ENCODE measurements around the gene MMP20. TPM values are rescaled to one million over a fixed set of nuclear protein-coding genes. Genes with fewer than 3 reads are reported as not detected.

The MMP20 gene
- total and polyA plus RNA-seq, 2 donors (not counting 1 experiment from before 2014, with no cell fraction given): not detected

DNA sequence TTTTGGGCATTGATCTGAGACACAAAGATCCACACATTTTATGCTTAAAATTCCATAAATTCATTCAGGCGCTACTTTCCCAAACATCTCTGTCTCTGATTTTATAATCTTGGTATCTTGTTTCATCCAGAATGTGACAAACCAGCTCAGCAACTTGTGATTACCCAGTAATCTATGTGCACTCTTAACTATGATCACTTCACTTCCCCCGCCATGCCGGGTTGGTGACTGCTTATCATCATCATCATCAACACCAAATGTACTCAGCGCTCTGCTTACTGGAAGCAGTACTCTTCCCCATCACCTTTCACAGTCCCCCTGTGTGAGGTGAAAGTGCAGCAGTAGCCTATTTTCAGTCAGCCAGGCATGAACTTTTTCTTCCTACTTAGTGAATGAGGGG lies 79.4 kb downstream of the MMP20 start:
- H3K27me3 ChIP-seq (replicated peaks in 1 of 4; ENCODE audit: control extremely low read depth in 1 of 4, control insufficient read depth in 3 of 4, insufficient read depth in 4 of 4, low read length in 3 of 4): no peaks in the 10 kb centered on the region
- H3K9ac ChIP-seq (ENCODE audit: low read length): peak overlapping the region; percentile 47
- no peak for ATAC-seq (ENCODE audit: low read depth)
- peak overlapping the region; percentile 93 for H3K27ac Mint-ChIP-seq
- peaks cover 39 to 46% of the 10 kb centered on the region in 2 donors for H3K4me1 ChIP-seq (ENCODE audit: control insufficient read depth in 2 of 2, insufficient read depth in 2 of 2, low read length in 2 of 2)
- H3K79me2 ChIP-seq (ENCODE audit: control insufficient read depth, insufficient read depth, low read length): no peaks in the 10 kb centered on the region
- DNase-seq: no peak
- H2AFZ ChIP-seq (ENCODE audit: insufficient read depth, low read depth, low read length, poor library complexity, severe bottlenecking): peak overlapping the region; percentile 35
- H4K20me1 ChIP-seq (ENCODE audit: control insufficient read depth, insufficient read depth, low read length, poor library complexity, severe bottlenecking): no peaks in the 10 kb centered on the region
- H3K9me3 ChIP-seq (ENCODE audit: control extremely low read depth in 1 of 3, control insufficient read depth in 2 of 3, insufficient read depth in 1 of 3, low read length in 2 of 3): no peaks in the 10 kb centered on the region
- peak overlapping the region; percentile 75 for H3K4me3 Mint-ChIP-seq
- peak overlapping the region; percentile 86 to 98 for H3K27ac ChIP-seq (ENCODE audit: low read length in 2 of 2)
- H3K27me3 Mint-ChIP-seq: no peaks in the 10 kb centered on the region
- WGBS (ENCODE audit: insufficient coverage): 100% methylated on average over 1 of the region's 4 CpGs
- peaks cover 54% of the 10 kb centered on the region for H3K4me1 Mint-ChIP-seq
- no peaks in the 10 kb centered on the region for H3K36me3 ChIP-seq (replicated peaks in 1 of 2; ENCODE audit: control extremely low read depth in 1 of 2, control insufficient read depth in 1 of 2, extremely low read depth in 1 of 2, insufficient read depth in 2 of 2, low read length in 1 of 2)
- peak overlapping the region; percentile 54 for H3K4me2 ChIP-seq (replicated peaks; ENCODE audit: low read depth, low read length, poor library complexity, severe bottlenecking)
- CTCF ChIA-PET: interaction anchor here (1.2 to 1.4 kb wide), 3 partner anchors 50 to 219 kb away, joined by 3 to 6 read pairs (median 5); no protein-coding TSS in a partner anchor
- POLR2A ChIA-PET: no interaction called here
- intact Hi-C loops (cut with micrococcal nuclease): loop anchor here (2.0 to 5.0 kb wide), 4 partner anchors 71 to 248 kb away; partner anchors contain the start of genes BIRC2 and TMEM123
- no peaks in the 10 kb centered on the region for H3K9me3 Mint-ChIP-seq (ENCODE audit: insufficient read depth)
- H3K4me3 ChIP-seq (ENCODE audit: control extremely low read depth in 1 of 5, extremely low read depth in 1 of 5, insufficient read depth in 1 of 5, low read depth in 2 of 5, low read length in 4 of 5): no peak overlapping the region
- TF ChIP-seq EZH2 (IDR thresholded peaks at IDR 0.05; ENCODE audit: borderline replicate concordance, insufficient read depth, low read depth, low read length, poor library complexity, severe bottlenecking) (no peak), CTCF (IDR thresholded peaks at IDR 0.05) (no peak)

DNA sequence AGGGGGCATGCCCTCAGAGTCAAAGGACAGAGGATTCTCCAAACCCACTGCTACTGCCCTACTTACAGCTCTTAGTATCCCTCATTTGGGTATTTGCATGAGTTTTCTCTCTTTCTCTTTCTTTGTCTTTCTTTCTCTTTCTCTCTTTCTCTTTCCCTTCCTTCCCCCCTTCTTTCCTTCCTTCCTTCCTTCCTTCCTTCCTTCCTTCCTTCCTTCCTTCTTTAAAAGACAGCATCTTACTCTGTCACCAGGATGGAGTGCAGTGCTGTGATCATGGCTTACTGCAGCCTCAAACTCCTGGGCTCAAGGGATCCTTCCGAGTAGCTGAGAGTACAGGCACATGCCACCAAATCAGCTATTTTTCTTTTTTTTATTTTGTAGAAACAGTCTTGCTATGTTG lies 80.5 kb downstream of the MMP20 start:
- Histone ChIP-seq H4K20me1 (ENCODE audit: control insufficient read depth, insufficient read depth, low read length, poor library complexity, severe bottlenecking) (no peaks in the 10 kb centered on the region), H3K36me3 (replicated peaks in 1 of 2; ENCODE audit: control extremely low read depth in 1 of 2, control insufficient read depth in 1 of 2, extremely low read depth in 1 of 2, insufficient read depth in 2 of 2, low read length in 1 of 2) (no peaks in the 10 kb centered on the region), H2AFZ (ENCODE audit: insufficient read depth, low read depth, low read length, poor library complexity, severe bottlenecking) (no peak overlapping the region), H3K27ac (ENCODE audit: low read length in 2 of 2) (peak overlapping the region; percentile 86 to 98), H3K4me2 (replicated peaks; ENCODE audit: low read depth, low read length, poor library complexity, severe bottlenecking) (peak overlapping the region; percentile 12), H3K9ac (ENCODE audit: low read length) (no peak overlapping the region), H3K27me3 (replicated peaks in 1 of 4; ENCODE audit: control extremely low read depth in 1 of 4, control insufficient read depth in 3 of 4, insufficient read depth in 4 of 4, low read length in 3 of 4) (no peaks in the 10 kb centered on the region), H3K9me3 (ENCODE audit: control extremely low read depth in 1 of 3, control insufficient read depth in 2 of 3, insufficient read depth in 1 of 3, low read length in 2 of 3) (no peaks in the 10 kb centered on the region), H3K4me3 (ENCODE audit: control extremely low read depth in 1 of 5, extremely low read depth in 1 of 5, insufficient read depth in 1 of 5, low read depth in 2 of 5, low read length in 4 of 5) (no peak overlapping the region), H3K4me1 (ENCODE audit: control insufficient read depth in 2 of 2, insufficient read depth in 2 of 2, low read length in 2 of 2) (peaks cover 39 to 47% of the 10 kb centered on the region in 2 donors), H3K79me2 (ENCODE audit: control insufficient read depth, insufficient read depth, low read length) (no peaks in the 10 kb centered on the region)
- DNase-seq (no peak), ATAC-seq (ENCODE audit: low read depth) (no peak)
- peaks cover 57% of the 10 kb centered on the region for H3K4me1 Mint-ChIP-seq
- intact Hi-C loops (cut with micrococcal nuclease): no loop called here
- H3K4me3 Mint-ChIP-seq: no peak overlapping the region
- peak overlapping the region; percentile 57 for H3K27ac Mint-ChIP-seq
- H3K27me3 Mint-ChIP-seq: no peaks in the 10 kb centered on the region
- WGBS (ENCODE audit: insufficient coverage): 100% methylated on average over 1 of the region's 1 CpG
- ChIA-PET POLR2A (no interaction called here), CTCF (interaction anchor here (1.2 kb wide), 1 partner anchor 9 kb away, joined by 3 read pairs; no protein-coding TSS in a partner anchor)
- H3K9me3 Mint-ChIP-seq (ENCODE audit: insufficient read depth): no peaks in the 10 kb centered on the region
- TF ChIP-seq EZH2 (IDR thresholded peaks at IDR 0.05; ENCODE audit: borderline replicate concordance, insufficient read depth, low read depth, low read length, poor library complexity, severe bottlenecking): no peak
- no peak for TF ChIP-seq CTCF (IDR thresholded peaks at IDR 0.05)
